Fibroblast of skin of left quadriceps (primary cell): ENCODE measurements around the gene PDE9A.
"Not testable (repeated sequence)": the region's sequence is repeated elsewhere in the genome, so short reads cannot be mapped to it uniquely, and the experiment has no call there.

Source experiments
- DNase-seq, 2 experiments: peaks; one replicate each; pipeline ENCODE4 v3.0.0-alpha.2; 2013; ENCODE audit warnings: low read depth in 2 of 2

PDE9A gene

GRCh38 chr21:42705346-42705745 lies 51.9 kb downstream of the PDE9A start:
- DNase-seq: no peak

DNA sequence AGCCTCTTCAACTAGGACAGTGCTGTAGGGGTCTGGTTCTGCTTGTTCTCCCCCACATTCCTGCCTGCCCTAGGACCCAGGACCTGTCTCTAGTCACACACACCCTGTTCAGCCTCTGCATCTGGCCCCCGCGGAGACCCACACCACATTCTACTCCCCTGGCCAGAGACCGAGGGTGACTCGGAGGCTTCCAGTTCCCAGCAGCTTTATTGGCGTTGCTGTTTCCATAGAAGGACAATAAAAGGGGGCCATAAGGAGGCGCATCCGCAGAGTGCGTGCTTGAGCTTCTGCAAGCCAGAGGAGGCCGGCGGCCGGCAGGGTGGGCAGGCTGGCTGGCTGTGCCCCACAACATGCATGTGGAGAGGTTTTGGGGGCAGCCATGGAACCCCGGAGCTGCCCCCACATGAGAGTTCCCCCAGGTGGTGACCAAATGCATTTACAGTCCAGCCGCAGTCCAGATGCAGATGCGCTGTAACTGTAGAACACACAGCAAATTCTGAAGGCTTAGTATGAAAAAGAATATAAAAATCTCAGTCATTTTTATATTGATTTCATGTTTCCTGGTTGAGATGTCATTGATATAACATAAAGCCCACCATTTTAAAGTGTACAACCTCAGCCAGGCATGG lies 52.4 kb downstream of the PDE9A start:
- DNase-seq: no peak

DNA sequence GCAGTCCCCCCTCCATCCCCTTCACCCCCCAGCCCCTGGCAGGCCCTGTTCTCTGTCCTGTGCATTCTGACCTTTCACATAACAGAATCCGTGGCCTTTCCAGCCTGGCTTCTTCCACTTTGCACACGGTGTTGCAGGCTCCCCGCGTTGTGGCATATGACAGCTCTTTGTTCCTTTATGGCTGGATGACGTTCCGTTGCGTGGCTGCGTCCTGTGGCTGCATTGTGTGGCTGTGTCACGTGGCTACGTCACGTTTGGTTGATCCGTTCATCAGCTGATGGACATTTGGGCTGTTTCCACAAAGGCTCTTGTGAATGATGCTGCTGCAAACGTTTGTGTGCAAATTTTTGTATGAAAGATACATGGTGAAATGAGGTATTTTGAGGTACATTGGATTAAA lies 53.3 kb downstream of the PDE9A start:
- DNase-seq: no peak

GRCh38 chr21:42707207-42707830 lies 53.9 kb downstream of the PDE9A start:
- DNase-seq: no peak

DNA sequence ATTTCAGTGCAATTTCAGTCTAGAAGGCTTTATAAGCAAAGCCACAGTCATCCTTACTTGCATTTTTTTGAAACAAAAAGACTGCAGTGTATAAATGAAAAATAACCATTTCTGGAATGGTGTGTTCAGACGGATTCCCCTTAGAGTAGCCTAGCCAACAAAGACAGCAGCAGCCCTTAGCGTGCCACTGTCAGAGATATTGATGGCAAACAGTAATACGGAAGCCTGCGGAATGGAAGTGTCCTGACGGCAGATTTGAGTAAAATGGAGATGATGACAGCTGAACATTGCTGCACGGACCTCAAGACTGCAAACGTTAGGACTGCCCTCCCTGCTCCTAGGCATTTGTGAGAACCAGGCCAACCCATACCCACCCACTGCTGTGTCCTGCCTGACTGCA lies 54.7 kb downstream of the PDE9A start:
- DNase-seq: no peak

GRCh38 chr21:42708916-42709315 lies 55.5 kb downstream of the PDE9A start:
- DNase-seq: not testable (repeated sequence)

DNA sequence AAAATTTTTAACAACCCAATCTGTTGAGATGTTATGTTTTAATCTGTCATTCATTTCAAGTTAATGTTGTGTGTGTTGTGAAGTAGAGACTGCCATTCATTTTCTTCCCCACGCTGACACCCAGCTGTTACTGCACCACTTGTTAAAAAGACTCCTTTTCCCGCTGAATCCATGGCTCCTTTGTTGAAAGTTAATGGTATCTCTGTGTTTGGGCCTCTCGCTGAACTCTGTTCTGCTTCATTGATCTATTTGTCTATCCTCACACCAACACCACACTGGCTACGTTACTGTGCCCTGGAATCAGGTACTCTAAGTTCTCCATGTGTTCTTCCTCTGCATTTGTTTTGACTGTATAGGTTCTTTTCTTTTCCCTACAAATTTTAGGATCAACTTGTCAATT lies 58.2 kb downstream of the PDE9A start:
- no peak for DNase-seq

DNA sequence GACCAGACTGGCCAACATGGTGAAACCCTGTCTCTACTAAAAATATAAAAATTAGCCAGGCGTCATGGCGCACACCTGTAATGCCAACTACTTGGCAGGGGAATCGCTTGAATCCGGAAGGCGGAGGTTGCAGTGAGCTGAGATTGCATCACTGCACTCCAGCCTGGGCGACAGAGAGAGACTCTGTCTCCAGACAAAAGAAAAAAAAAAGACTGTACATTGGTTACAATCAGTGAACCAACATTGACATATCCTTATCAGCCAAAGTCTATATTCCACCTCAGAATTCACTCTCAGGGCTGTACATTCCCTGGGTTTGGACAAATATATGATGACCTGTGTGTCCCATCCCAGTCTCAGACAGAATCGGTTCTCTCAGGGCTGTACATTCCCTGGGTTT lies 62.0 kb downstream of the PDE9A start:
- not testable (repeated sequence) for DNase-seq

DNA sequence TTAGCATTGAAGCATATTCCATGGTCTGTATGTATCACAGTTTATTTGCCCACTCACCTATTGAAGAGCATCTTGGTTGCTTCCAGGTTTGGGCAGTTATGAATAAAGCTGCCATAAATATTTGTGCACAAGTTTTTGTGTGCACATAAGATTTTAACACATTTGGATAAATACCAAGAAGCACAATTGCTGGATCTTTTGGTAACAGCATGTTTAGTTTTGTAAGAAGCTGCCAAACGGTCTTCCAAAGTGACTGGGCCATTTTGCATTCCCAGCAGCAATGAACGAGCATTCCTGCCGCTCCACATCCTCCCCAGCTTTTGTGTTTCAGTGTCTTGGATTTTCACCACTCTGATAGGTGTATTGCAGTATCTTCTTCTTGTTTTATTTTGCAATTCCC lies 62.7 kb downstream of the PDE9A start:
- no peak for DNase-seq

- DNase-seq: not testable (repeated sequence)
Measured at GRCh38 chr21:42720484-42720883, 67.1 kb downstream of the PDE9A start.

- DNase-seq: no peak
Measured at GRCh38 chr21:42721341-42721824, 68.0 kb downstream of the PDE9A start.

GRCh38 chr21:42722153-42722552 lies 68.7 kb downstream of the PDE9A start:
- no peak for DNase-seq

DNA sequence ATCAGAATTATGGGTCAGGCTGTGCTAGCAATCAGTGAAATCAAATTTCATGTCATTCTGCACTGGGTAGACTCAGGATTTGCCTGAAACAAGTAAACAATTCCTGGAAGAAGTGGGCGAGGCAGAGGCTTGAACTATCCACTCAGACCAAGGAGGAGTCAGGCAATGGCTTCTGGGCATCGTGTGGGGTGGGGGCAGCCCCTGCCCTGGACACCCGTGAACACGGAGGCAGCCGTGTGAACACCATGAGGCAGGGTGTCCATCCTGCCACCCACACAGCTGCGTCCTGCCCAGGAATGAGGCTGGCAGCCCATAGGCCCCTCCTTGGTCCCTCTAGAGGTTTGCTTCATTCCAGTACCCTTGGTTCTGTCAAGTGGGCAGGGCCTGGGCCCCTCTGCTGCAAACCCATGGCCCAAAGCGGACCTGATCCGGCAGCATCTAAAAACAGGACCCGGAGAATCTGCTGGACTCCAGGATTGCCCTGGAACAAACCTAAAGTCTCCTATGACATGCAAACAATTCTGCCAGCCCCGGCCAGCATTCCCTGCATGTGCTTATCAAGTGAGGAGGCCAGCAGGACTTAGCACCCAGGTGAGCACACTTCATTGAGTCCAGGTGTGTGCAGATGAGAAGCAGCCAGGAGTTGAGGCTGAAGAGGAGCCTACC lies 69.5 kb downstream of the PDE9A start:
- no peak for DNase-seq

DNA sequence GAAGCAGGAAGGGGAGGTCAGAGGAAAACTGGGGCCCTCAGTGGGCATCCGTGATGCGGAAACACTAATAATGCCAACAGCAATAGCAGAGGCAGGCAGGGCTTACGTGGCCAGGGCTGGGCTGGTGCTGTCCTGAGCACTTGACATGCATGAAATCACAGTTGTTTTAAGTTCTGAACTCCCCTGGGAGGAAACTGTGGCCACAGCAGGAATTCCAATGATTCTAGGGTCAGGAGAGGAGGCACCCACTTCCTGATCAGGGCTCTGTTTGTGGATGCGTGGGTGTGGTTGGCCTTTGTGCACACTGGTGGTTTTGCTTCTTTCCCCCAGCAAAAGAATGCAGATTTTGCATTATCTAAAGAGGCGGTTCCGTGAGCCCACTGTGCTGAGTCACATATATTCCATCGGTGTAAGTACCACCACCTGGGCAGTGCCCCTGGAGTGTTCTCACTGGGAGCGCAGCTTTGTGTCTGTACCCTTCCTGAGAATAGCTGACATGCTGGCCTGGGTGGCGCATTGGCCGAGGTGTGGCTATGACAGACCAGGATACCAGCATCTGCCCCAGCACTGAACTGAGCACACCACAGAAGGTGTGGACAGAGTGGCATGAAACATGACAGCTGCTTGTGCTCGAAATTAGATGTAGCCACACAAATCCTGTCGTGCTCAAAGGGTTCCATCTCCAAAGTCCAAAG lies 71.0 kb downstream of the PDE9A start:
- DNase-seq: peak; percentile 17 to 18

GRCh38 chr21:42725416-42725930 lies 72.1 kb downstream of the PDE9A start:
- no peak for DNase-seq

GRCh38 chr21:42731264-42732032 lies 78.0 kb downstream of the PDE9A start:
- no peak for DNase-seq

DNA sequence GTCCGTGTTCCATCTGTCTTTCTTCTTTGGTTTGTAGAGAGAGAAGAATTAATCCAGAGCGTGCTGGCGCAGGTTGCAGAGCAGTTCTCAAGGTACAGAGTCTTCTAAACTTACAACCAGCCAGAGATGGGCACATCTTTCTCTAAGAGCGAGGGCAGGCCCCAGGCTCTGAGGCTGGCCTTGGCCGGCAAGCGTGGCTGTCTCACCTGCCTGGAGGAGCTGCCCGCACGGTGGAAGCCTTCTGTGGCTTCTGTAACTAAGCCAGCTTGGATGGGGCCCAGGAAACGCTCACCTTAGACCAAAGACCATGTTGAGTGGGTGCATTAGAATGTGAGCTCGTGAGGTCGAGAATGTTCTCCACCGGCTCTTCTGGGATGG lies 78.6 kb downstream of the PDE9A start:
- DNase-seq: no peak

DNA sequence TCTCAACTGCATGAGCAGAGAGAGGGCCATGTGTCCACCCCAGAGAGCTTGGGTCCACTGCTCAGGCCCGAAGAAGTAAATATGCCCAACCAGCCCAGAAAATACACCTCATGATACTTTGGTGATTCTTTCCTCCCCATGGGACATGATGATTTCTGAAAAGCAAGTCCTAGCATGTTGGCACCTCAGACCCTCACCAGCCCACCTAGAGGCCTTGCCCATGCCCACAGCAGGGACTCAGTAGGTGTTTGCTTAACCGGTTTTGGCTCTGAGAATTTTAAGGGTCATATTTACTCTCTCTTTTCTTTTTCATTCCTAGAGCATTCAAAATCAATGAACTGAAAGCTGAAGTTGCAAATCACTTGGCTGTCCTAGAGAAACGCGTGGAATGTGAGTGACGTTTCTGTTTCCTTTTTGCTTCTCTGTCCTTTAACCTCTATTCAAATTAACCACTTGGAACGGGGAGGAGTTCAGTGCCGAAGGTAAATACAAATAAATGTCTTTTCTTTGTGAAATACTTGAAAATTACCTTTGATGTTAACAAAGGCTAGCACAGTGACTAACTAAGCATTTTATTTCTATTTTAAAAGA lies 79.7 kb downstream of the PDE9A start:
- no peak for DNase-seq

DNA sequence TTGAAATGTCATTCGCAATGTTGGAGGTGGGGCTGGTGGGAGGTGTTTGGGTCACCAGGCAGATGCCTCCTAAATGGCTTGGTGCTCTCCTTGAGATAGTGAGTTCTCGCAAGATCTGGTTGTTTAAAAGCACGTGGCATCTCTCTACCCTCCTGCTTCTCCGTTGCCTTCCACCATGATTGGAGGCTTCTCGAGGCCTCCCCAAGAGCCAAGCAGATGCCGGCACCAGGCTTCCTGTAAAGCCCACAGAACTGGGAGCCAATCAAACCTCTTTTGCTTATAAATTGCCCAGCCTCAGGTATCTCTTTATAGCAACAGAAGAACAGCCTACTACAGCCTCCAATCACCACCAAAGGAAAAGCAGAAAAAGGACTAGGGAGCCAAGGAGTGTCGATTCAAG lies 80.5 kb downstream of the PDE9A start:
- no peak for DNase-seq

DNA sequence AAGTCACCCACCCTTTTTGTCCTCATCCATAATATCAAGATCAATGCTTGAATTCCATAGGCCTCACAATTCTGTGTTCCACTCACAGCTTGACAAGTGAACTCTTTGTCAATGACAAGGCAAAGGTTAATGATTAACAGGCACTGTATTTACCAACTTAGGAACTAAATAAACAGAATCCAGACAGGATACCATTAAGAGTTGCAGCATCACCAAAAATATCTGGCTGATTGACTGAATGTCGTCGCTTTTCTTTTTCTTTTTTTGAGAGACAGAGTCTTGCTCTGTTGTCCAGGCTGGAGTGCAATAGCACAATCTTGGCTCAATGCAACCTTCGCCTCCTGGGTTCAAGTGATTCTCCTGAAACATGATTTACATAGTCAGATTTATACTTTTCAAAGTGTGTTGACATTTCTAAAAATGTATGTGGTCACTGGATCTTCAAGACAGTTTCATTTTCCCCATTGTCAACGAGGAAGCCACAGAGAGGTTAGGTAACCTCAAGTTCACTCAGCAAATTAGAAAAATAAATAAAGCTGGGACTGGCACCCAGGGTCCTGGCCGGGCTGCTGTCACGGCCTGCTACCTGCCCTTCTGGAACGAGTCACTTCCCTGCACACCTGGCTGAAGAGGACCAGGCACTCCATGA lies 81.0 kb downstream of the PDE9A start:
- no peak for DNase-seq

GRCh38 chr21:42735061-42735460 lies 81.6 kb downstream of the PDE9A start:
- DNase-seq: no peak
